Natural killer cell (primary cell): ENCODE results near the gene ADAMTSL1. TPM values are rescaled to one million over a fixed set of nuclear protein-coding genes. Genes with fewer than 3 reads are reported as not detected.

Experiments used
- ATAC-seq, 3 donors: fragments of 150-1000 bp in 2 of 3; fragments of 200-7000 bp in 1 of 3; cut with Tn5 transposase; 1 replicate in 1 of 3; 2 replicates in 2 of 3; pipeline ENCODE4 v1.10.0; 2021; ENCODE audit warnings: mild to moderate bottlenecking in 2 of 3, moderate library complexity in 2 of 3
- DNase-seq, 2 donors: peaks; one replicate each; pipeline versions ENCODE4 v3.0.0 to v3.0.0-alpha.2; 2013 to 2021; ENCODE audit warnings: mixed read lengths in 1 of 2
- H3K27ac ChIP-seq: one replicate; pipeline ENCODE4 v1.5.1; 2013; ENCODE audit warnings: mild to moderate bottlenecking, low read length
- H3K27me3 ChIP-seq: one replicate; pipeline ENCODE4 v1.6.1; 2013; ENCODE audit warnings: low read length; ENCODE audit not compliant: control insufficient read depth, insufficient read depth
- H3K36me3 ChIP-seq: one replicate; pipeline ENCODE4 v1.6.1; 2013; ENCODE audit warnings: low read length; ENCODE audit not compliant: control insufficient read depth, insufficient read depth
- H3K4me1 ChIP-seq: one replicate; pipeline ENCODE4 v1.6.1; 2013; ENCODE audit warnings: low read length; ENCODE audit not compliant: control insufficient read depth, insufficient read depth
- H3K4me3 ChIP-seq: one replicate; pipeline ENCODE4 v1.5.1; 2013; ENCODE audit warnings: low read length
- H3K9me3 ChIP-seq: one replicate; pipeline ENCODE4 v1.6.1; 2013; ENCODE audit warnings: low read length; ENCODE audit not compliant: control insufficient read depth, insufficient read depth
- H3K27ac Mint-ChIP-seq, 2 donors: one replicate each; pipeline ENCODE4 v1.8.0; 2022; ENCODE audit warnings: mild to moderate bottlenecking in 2 of 2, mixed read lengths in 2 of 2, moderate library complexity in 1 of 2
- H3K27me3 Mint-ChIP-seq, 2 donors: one replicate each; pipeline ENCODE4 v1.8.0; 2022; ENCODE audit warnings: low read depth in 2 of 2, mixed read lengths in 2 of 2
- H3K36me3 Mint-ChIP-seq: one replicate; pipeline ENCODE4 v1.8.0; 2022; ENCODE audit warnings: mixed read lengths
- H3K4me1 Mint-ChIP-seq, 2 donors: one replicate each; pipeline ENCODE4 v1.8.0; 2022; ENCODE audit warnings: mixed read lengths in 2 of 2
- H3K4me3 Mint-ChIP-seq: one replicate; pipeline ENCODE4 v1.8.0; 2022; ENCODE audit warnings: mild to moderate bottlenecking, moderate library complexity, mixed read lengths
- H3K9me3 Mint-ChIP-seq, 2 donors: one replicate each; pipeline ENCODE4 v1.8.0; 2022; ENCODE audit warnings: mixed read lengths in 2 of 2
- WGBS: methylation state at CpG from one replicate; pipeline ENCODE4 v1.1.7; 2013; ENCODE audit warnings: missing lambda C conversion rate; ENCODE audit not compliant: insufficient coverage; 5-methylcytosine and 5-hydroxymethylcytosine counted together
- intact Hi-C: fragments of 100-400 bp; cut with micrococcal nuclease; formaldehyde crosslinking; loops from one replicate; pipeline ENCODE4 v1.14.2; 2022
- total RNA-seq, 4 donors: library from RNA; stranded (reverse); fragments of 120-200 nt in 1 of 4; gene quantifications; one replicate each; pipeline versions ENCODE4 v1.2.3 to v1.2.4, GENCODE V29; 2013 to 2022
- TF ChIP-seq, protein P1 (sequence below): fragments of 200-600 bp; IDR thresholded peaks from one replicate; pipeline ENCODE4 v1.8.0; 2022; ENCODE audit warnings: antibody characterized with exemption

ADAMTSL1 gene
- total RNA-seq, 3 donors from 2014 or later (not counting 1 experiment from before 2014, with no cell fraction given), result not detected

DNA sequence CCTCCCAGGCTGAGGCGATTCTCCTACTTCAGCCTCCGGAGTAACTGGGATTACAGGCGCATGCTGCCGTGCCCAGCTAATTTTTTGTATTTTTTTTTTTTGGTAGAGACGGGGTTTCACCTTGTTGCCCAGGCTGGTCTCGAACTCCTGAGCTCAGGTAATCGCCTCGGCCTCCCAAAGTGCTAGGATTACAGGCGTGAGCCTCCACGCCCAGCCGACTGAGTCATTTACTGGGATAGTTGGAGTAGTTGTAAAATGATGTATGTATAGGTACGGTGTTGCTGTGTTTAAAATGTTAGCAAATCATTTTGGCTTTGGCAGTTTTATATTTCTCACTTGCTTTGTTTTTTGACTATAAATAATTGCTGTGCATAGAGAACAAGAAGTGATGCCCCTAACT lies 209.4 kb downstream of the ADAMTSL1 start:
- Histone ChIP-seq H3K27me3 (no peaks in the 10 kb centered on the region), H3K9me3 (no peaks in the 10 kb centered on the region), H3K4me3 (no peak overlapping the region), H3K4me1 (no peaks in the 10 kb centered on the region), H3K36me3 (no peaks in the 10 kb centered on the region), H3K27ac (no peak overlapping the region)
- Mint-ChIP-seq H3K9me3 (no peaks in the 10 kb centered on the region), H3K36me3 (no peaks in the 10 kb centered on the region), H3K4me1 (no peaks in the 10 kb centered on the region), H3K27ac (no peak overlapping the region), H3K27me3 (no peaks in the 10 kb centered on the region), H3K4me3 (no peak overlapping the region)
- TF ChIP-seq, protein P1, sequence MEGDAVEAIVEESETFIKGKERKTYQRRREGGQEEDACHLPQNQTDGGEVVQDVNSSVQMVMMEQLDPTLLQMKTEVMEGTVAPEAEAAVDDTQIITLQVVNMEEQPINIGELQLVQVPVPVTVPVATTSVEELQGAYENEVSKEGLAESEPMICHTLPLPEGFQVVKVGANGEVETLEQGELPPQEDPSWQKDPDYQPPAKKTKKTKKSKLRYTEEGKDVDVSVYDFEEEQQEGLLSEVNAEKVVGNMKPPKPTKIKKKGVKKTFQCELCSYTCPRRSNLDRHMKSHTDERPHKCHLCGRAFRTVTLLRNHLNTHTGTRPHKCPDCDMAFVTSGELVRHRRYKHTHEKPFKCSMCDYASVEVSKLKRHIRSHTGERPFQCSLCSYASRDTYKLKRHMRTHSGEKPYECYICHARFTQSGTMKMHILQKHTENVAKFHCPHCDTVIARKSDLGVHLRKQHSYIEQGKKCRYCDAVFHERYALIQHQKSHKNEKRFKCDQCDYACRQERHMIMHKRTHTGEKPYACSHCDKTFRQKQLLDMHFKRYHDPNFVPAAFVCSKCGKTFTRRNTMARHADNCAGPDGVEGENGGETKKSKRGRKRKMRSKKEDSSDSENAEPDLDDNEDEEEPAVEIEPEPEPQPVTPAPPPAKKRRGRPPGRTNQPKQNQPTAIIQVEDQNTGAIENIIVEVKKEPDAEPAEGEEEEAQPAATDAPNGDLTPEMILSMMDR, result no peak
- 89% methylated on average over 12 of the region's 12 CpGs for WGBS
- intact Hi-C loops, result no loop called here
- no peak for ATAC-seq
- no peak for DNase-seq

DNA sequence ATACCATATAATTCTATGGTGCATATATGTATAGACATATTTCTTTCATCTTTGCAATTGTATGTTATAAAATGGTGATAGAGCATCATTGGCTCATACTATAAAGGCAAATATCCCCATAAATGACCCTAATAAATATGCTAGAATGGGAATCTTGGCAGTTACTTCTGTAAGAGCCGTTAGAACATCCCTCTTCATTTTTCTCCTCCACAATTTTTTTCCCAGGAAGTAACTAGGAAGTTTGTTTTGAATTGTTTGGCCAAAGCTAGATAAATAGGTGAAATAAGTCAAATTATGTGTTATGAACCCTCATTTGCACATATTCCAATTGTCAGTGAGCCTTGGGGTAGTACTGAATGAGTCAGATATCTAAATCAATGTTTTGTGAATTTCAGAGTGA lies 209.9 kb downstream of the ADAMTSL1 start:
- intact Hi-C loops, result no loop called here
- Histone ChIP-seq H3K9me3 (no peaks in the 10 kb centered on the region), H3K4me3 (no peak overlapping the region), H3K27ac (no peak overlapping the region), H3K4me1 (no peaks in the 10 kb centered on the region), H3K36me3 (no peaks in the 10 kb centered on the region), H3K27me3 (no peaks in the 10 kb centered on the region)
- ATAC-seq (no peak), DNase-seq (no peak)
- Mint-ChIP-seq H3K36me3 (no peaks in the 10 kb centered on the region), H3K4me3 (no peak overlapping the region), H3K9me3 (no peaks in the 10 kb centered on the region), H3K4me1 (no peaks in the 10 kb centered on the region), H3K27ac (no peak overlapping the region), H3K27me3 (no peaks in the 10 kb centered on the region)
- TF ChIP-seq, protein P1, result no peak
- no CpG with 5 or more reads among the region's 1 CpG for WGBS

DNA sequence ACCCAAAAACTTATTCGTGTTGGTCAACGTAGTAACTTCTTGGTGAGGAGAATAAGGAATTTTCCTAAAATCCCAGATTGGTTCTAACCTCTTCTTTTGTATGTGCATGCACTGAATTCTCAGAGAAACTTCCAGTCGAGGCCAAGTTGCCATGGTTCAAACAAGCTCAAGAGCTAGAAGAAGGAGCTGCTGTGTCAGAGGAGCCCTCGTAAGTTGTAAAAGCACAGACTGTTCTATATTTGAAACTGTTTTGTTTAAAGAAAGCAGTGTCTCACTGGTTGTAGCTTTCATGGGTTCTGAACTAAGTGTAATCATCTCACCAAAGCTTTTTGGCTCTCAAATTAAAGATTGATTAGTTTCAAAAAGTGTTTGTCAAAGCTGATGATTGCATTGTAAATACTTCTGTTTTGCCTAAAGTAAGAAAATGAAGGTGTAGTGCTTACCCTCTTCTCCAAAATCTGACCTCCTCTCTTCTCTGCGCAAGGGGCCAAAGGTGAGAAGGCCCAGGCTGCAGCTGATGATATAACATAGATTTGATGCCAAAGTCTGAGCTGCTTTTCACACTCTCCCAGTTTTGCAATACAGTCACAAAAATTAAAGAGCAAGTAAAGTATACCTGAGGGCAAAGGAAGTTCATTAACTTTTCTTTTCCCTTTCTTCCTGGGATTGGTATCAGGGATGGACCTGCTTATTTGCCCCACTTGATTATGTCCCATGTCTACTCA lies 210.8 kb downstream of the ADAMTSL1 start:
- DNase-seq (no peak), ATAC-seq (no peak)
- Mint-ChIP-seq H3K36me3 (no peaks in the 10 kb centered on the region), H3K27me3 (peaks cover 0 to 1% of the 10 kb centered on the region in 2 donors), H3K4me1 (no peaks in the 10 kb centered on the region), H3K27ac (no peak overlapping the region), H3K9me3 (no peaks in the 10 kb centered on the region), H3K4me3 (no peak overlapping the region)
- no peaks in the 10 kb centered on the region for H3K27me3 ChIP-seq
- TF ChIP-seq, protein P1, result no peak
- H3K9me3 ChIP-seq, result no peaks in the 10 kb centered on the region
- H3K36me3 ChIP-seq, result no peaks in the 10 kb centered on the region
- H3K4me1 ChIP-seq, result no peaks in the 10 kb centered on the region
- intact Hi-C loops, result no loop called here
- H3K27ac ChIP-seq, result no peak overlapping the region
- WGBS, result 79% methylated on average over 4 of the region's 5 CpGs
- no peak overlapping the region for H3K4me3 ChIP-seq
